Stimulated activated CD4-positive, alpha-beta T cell treated with anti-CD3 and anti-CD28 coated beads, Interleukin-15, amount 100 ng/mL, for 48 hours (primary cell): ENCODE results near the gene SLC9A8.
A peak's percentile ranks its signal among the peaks of the same experiment; 100 is the strongest.
"Not testable (repeated sequence)": the region's sequence is repeated elsewhere in the genome, so short reads cannot be mapped to it uniquely, and the experiment has no call there.

Experiments used
- DNase-seq, 2 donors: peaks; one replicate each; pipeline ENCODE4 v3.0.0-alpha.2; 2020; ENCODE audit warnings: low read depth in 2 of 2

Gene SLC9A8

GRCh38 chr20:49812507-49813304 lies at the start of gene SLC9A8:
Gene SLC9A8, plus strand, starts transcription at chr20:49812828. Its CDS starts 95 bp downstream, at chr20:49812923.
- peak; percentile 65 to 72 for DNase-seq

GRCh38 chr20:49762940-49763766 lies 49.5 kb upstream of the SLC9A8 start:
- DNase-seq, result no peak

GRCh38 chr20:49765413-49765736 lies 47.3 kb upstream of the SLC9A8 start:
- DNase-seq, result no peak

GRCh38 chr20:49765846-49766541 lies 46.6 kb upstream of the SLC9A8 start:
- DNase-seq, result no peak

GRCh38 chr20:49766979-49767521 lies 45.6 kb upstream of the SLC9A8 start:
- no peak for DNase-seq

GRCh38 chr20:49768204-49769047 lies 44.2 kb upstream of the SLC9A8 start:
- no peak for DNase-seq

- DNase-seq, result no peak
Observed at GRCh38 chr20:49769048-49769581, 43.5 kb upstream of the SLC9A8 start.

- no peak for DNase-seq
Observed at GRCh38 chr20:49770634-49771033, 42.0 kb upstream of the SLC9A8 start.

GRCh38 chr20:49774213-49774612 lies 38.4 kb upstream of the SLC9A8 start:
- DNase-seq, result not testable (repeated sequence)

- DNase-seq, result no peak
Observed at GRCh38 chr20:49775229-49775693, 37.4 kb upstream of the SLC9A8 start.

GRCh38 chr20:49779972-49780371 lies 32.7 kb upstream of the SLC9A8 start:
- DNase-seq, result no peak

GRCh38 chr20:49781676-49782075 lies 31.0 kb upstream of the SLC9A8 start:
- no peak for DNase-seq

- not testable (repeated sequence) for DNase-seq
Observed at GRCh38 chr20:49782439-49782838, 30.2 kb upstream of the SLC9A8 start.

GRCh38 chr20:49783021-49783995 lies 29.3 kb upstream of the SLC9A8 start:
- DNase-seq, result not testable (repeated sequence)

- DNase-seq, result no peak
Observed at GRCh38 chr20:49784291-49784690, 28.3 kb upstream of the SLC9A8 start.

- no peak for DNase-seq
Observed at GRCh38 chr20:49785149-49785851, 27.3 kb upstream of the SLC9A8 start.

- DNase-seq, result no peak
Observed at GRCh38 chr20:49785852-49786175, 26.8 kb upstream of the SLC9A8 start.

- DNase-seq, result no peak
Observed at GRCh38 chr20:49786196-49786595, 26.4 kb upstream of the SLC9A8 start.
